K562 (cell line): Measurements from ENCODE around the gene GPR176. TPM values are rescaled to one million over a fixed set of nuclear protein-coding genes. Genes with fewer than 3 reads are reported as not detected.

ENCODE experiments used
- ATAC-seq: fragments of 200-7000 bp; cut with Tn5 transposase; 3 replicates; pipeline ENCODE4 v1.9.1; 2020; ENCODE audit warnings: moderate library complexity
- BruUV-seq: library from RNA; stranded (reverse); fragments of 400-500 nt; replicated peaks from 2 replicates; lab custom pipeline; 2021; lab: Mats Ljungman, UMichigan
- CTCF ChIA-PET: fragments of 300-600 bp; formaldehyde crosslinking; extraction: SDS; loops from one replicate; lab custom pipeline; 2021; ENCODE audit warnings: low intra/inter-chr PET ratio; lab: Yijun Ruan, JAX
- POLR2A ChIA-PET: fragments of 300-600, 350-650 bp; sonication (Branson Sonifier 250); formaldehyde crosslinking; extraction: SDS; loops from one replicate; lab custom pipeline; 2021; ENCODE audit warnings: antibody characterized with exemption, inconsistent platforms; lab: Yijun Ruan, JAX
- DNase-seq, 4 experiments: peaks; one replicate each; pipeline versions ENCODE4 v3.0.0 to v3.0.0-alpha.2; 2011 to 2018; ENCODE audit warnings: low spot score in 3 of 4, mixed read lengths in 3 of 4; ENCODE audit errors: extremely low read depth in 1 of 4
- FAIRE-seq: peaks from 2 replicates; lab custom pipeline; 2011; peaks lifted over from hg19 to GRCh38; lab: Jason Lieb, UNC
- H2AFZ ChIP-seq: 2 replicates; pipeline ENCODE4 v1.6.0; 2011; ENCODE audit warnings: low read depth, low read length, control low read depth, inconsistent platforms
- H3K27ac ChIP-seq: fragments of 200-600 bp; 3 replicates; pipeline ENCODE4 v1.8.0; 2011; ENCODE audit warnings: low read depth, mild to moderate bottlenecking, control low read depth, inconsistent platforms, low read length, moderate library complexity, mixed read lengths; ENCODE audit errors: extremely low read depth
- H3K27me3 ChIP-seq, 2 experiments: fragments of 300-600 bp in 1 of 2; 2 replicates in 1 of 2; 3 replicates in 1 of 2; pipeline versions ENCODE4 v1.6.0 to v1.8.0; 2011; ENCODE audit warnings: inconsistent platforms in 2 of 2, low read length in 2 of 2, mild to moderate bottlenecking in 1 of 2, mixed read lengths in 1 of 2, moderate library complexity in 1 of 2; ENCODE audit not compliant: control insufficient read depth in 2 of 2, insufficient read depth in 2 of 2
- H3K36me3 ChIP-seq: fragments of 300-600 bp; 3 replicates; pipeline ENCODE4 v1.8.0; 2011; ENCODE audit warnings: mild to moderate bottlenecking, low read length, inconsistent platforms; ENCODE audit not compliant: control insufficient read depth, insufficient read depth
- H3K4me1 ChIP-seq, 2 experiments: fragments of 200-600 bp in 1 of 2; replicated peaks in 1 of 2; 2 replicates in 1 of 2; 3 replicates in 1 of 2; pipeline versions ENCODE4 v1.5.1 to v1.8.0; 2011; ENCODE audit warnings: inconsistent platforms in 2 of 2, low read length in 2 of 2, mild to moderate bottlenecking in 1 of 2, mixed read lengths in 1 of 2, moderate library complexity in 1 of 2; ENCODE audit not compliant: control insufficient read depth in 2 of 2, insufficient read depth in 2 of 2
- H3K4me2 ChIP-seq: 2 replicates; pipeline ENCODE4 v1.6.1; 2011; ENCODE audit warnings: low read length, control low read depth, inconsistent platforms, mixed read lengths; ENCODE audit not compliant: insufficient read depth
- H3K4me3 ChIP-seq: fragments of 200-600 bp; sonication (generic), shearing (Covaris generic); 2 replicates; pipeline ENCODE4 v1.5.1; 2016; ENCODE audit warnings: control low read depth, inconsistent platforms
- H3K79me2 ChIP-seq: fragments of 200-600 bp; 3 replicates; pipeline ENCODE4 v1.8.0; 2011; ENCODE audit warnings: low read length, inconsistent platforms; ENCODE audit not compliant: control insufficient read depth, insufficient read depth
- H3K9ac ChIP-seq, 2 experiments: 2 replicates each; pipeline versions ENCODE4 v1.6.0 to v1.6.1; 2011; ENCODE audit warnings: low read depth in 2 of 2, low read length in 2 of 2, control low read depth in 1 of 2, inconsistent platforms in 1 of 2, mild to moderate bottlenecking in 1 of 2, mixed read lengths in 1 of 2; ENCODE audit not compliant: insufficient read depth in 1 of 2
- H3K9me1 ChIP-seq: one replicate; pipeline ENCODE4 v1.6.0; 2011; ENCODE audit warnings: inconsistent platforms, mild to moderate bottlenecking, low read length, moderate library complexity; ENCODE audit not compliant: control insufficient read depth, insufficient read depth
- H3K9me3 ChIP-seq: replicated peaks from 2 replicates; pipeline ENCODE4 v1.5.1; 2011; ENCODE audit warnings: low read depth, low read length, inconsistent platforms; ENCODE audit not compliant: control insufficient read depth, insufficient read depth
- H4K20me1 ChIP-seq: replicated peaks from 2 replicates; pipeline ENCODE4 v1.6.1; 2011; ENCODE audit warnings: low read length, inconsistent platforms, mixed read lengths; ENCODE audit not compliant: control insufficient read depth, insufficient read depth
- DIDO1 ChIP-seq: fragments of 450-650 bp; IDR thresholded peaks from 2 replicates; pipeline ENCODE4 v1.6.1; 2016; ENCODE audit warnings: low read depth, missing biosample characterization, missing genetic modification characterization
- EP400 ChIP-seq: fragments of 450-650 bp; IDR thresholded peaks from 2 replicates; pipeline ENCODE4 v1.6.1; 2017; ENCODE audit warnings: antibody characterized with exemption, mild to moderate bottlenecking, moderate library complexity
- HDAC2 ChIP-seq: fragments of 450-650 bp; IDR thresholded peaks from 2 replicates; pipeline ENCODE4 v1.6.1; 2016; ENCODE audit warnings: mild to moderate bottlenecking
- HNRNPK ChIP-seq: fragments of 200-400 bp; formaldehyde crosslinking; IDR thresholded peaks from one replicate; pipeline ENCODE4 v1.6.1; 2018; ENCODE audit warnings: mild to moderate bottlenecking, low read depth, low read length; ENCODE audit not compliant: poor library complexity, severe bottlenecking
- MECOM ChIP-seq: fragments of 250-450 bp; sonication (Bioruptor Pico); IDR thresholded peaks from 2 replicates; pipeline ENCODE4 v1.8.0; 2022; ENCODE audit warnings: inconsistent platforms
- NBN ChIP-seq: fragments of 450-650 bp; IDR thresholded peaks from 2 replicates; pipeline ENCODE4 v1.6.1; 2016; ENCODE audit warnings: low read depth, mild to moderate bottlenecking
- SMARCA5 ChIP-seq: fragments of 450-650 bp; IDR thresholded peaks from 2 replicates; pipeline ENCODE4 v1.6.1; 2016
- ZNF143 ChIP-seq: sonication (generic); formaldehyde crosslinking; IDR thresholded peaks from 2 replicates; pipeline ENCODE4 v1.9.0; 2022; ENCODE audit warnings: mild to moderate bottlenecking, missing genetic modification reagents
- ZNF197 ChIP-seq: fragments of 200-800 bp; sonication (Bioruptor generic); IDR thresholded peaks from 2 replicates; pipeline ENCODE4 v1.6.1; 2016; ENCODE audit warnings: low read depth, missing genetic modification characterization, missing compliant biosample characterization
- ZNF280B ChIP-seq: fragments of 250-450 bp; sonication (Bioruptor Pico); IDR thresholded peaks from 2 replicates; pipeline ENCODE4 v1.5.1; 2021; ENCODE audit warnings: mild to moderate bottlenecking
- WGBS: fragments of 100-300 bp; shearing (Covaris generic); methylation state at CpG from one replicate; pipeline ENCODE4 v1.1.6; 2016; ENCODE audit warnings: low coverage, mixed read lengths; ENCODE audit not compliant: insufficient coverage; ENCODE audit errors: missing lambda C conversion rate; 5-methylcytosine and 5-hydroxymethylcytosine counted together
- in situ Hi-C: fragments of 300-500 bp; cut with MboI; formaldehyde crosslinking; loops from 4 replicates; pipeline ENCODE4 v1.15.0; 2018; ENCODE audit warnings: inconsistent platforms, mixed read lengths
- intact Hi-C: fragments of 100-400 bp; cut with micrococcal nuclease; formaldehyde crosslinking; loops from 2 replicates; pipeline ENCODE4 v1.14.2; 2022
- polyA plus RNA-seq, 8 experiments: library from polyadenylated mRNA; depleted of rRNA in 4 of 8; stranded (reverse) in 5 of 8; unstranded in 3 of 8; fragments of >200 nt; fragmentation: Nextera tagmentation in 2 of 8; fragmentation: Illumina TruSeq in 1 of 8; extraction: Ambion mirVana in 2 of 8; extraction: Trizol in 1 of 8; gene quantifications; 2 replicates each; pipeline versions ENCODE4 v1.2.1 to v1.2.3, GENCODE V29; 2011 to 2014; ENCODE audit warnings: inconsistent platforms in 1 of 8, missing spikeins in 1 of 8
- total RNA-seq, 7 experiments: library from RNA; depleted of rRNA in 6 of 7; stranded (reverse); fragments of >200 nt in 6 of 7; fragmentation: Illumina TruSeq in 2 of 7; extraction: Trizol in 2 of 7; gene quantifications; 2 replicates each; pipeline versions ENCODE4 v1.2.1 to v1.2.3, GENCODE V29; 2011 to 2021; ENCODE audit warnings: low replicate concordance in 1 of 7
- TF ChIP-seq, protein P1 (sequence below): sonication (generic); formaldehyde crosslinking; IDR thresholded peaks from 2 replicates; pipeline ENCODE4 v1.8.0; 2022; ENCODE audit warnings: mild to moderate bottlenecking, missing genetic modification reagents
- TF ChIP-seq, protein P2 (sequence below): fragments of 450-650 bp; IDR thresholded peaks from 2 replicates; pipeline ENCODE4 v1.6.1; 2018; ENCODE audit not compliant: partially characterized antibody

Gene GPR176
- total and polyA plus RNA-seq, 9 of the 15 experiments (the other 6 are each of a cell fraction or from before 2014, with no cell fraction given), result 0.03 to 1.2 (median 0.76) TPM

GRCh38 chr15:39783244-39783820 is 136.7 kb downstream of the GPR176 start:
- TSS peak; percentile 82 for BruUV-seq
- Histone ChIP-seq H3K4me2 (peak overlapping the region; percentile 97), H3K36me3 (no peaks in the 10 kb centered on the region), H2AFZ (peak overlapping the region; percentile 99), H3K9ac (peak overlapping the region; percentile 84 to 87), H4K20me1 (no peaks in the 10 kb centered on the region), H3K4me3 (peak overlapping the region; percentile 78), H3K27me3 (no peaks in the 10 kb centered on the region), H3K27ac (peak overlapping the region; percentile 74), H3K4me1 (peaks cover 0 to 8% of the 10 kb centered on the region in 2 experiments; a peak in 3 of 5 replicates), H3K79me2 (peaks cover 13% of the 10 kb centered on the region), H3K9me3 (no peaks in the 10 kb centered on the region; the same call in 1 of the 2 replicates), H3K9me1 (no peaks in the 10 kb centered on the region)
- DNase-seq (no peak), ATAC-seq (no peak), FAIRE-seq (no peak)
- POLR2A ChIA-PET, result interaction anchor here (0.6 to 1.7 kb wide), 5 partner anchors 16 to 373 kb away, joined by 3 to 4 read pairs (median 3); no protein-coding TSS in a partner anchor
- CTCF ChIA-PET, result interaction anchor here (0.8 kb wide), 1 partner anchor 92 kb away, joined by 3 read pairs; no protein-coding TSS in a partner anchor
- intact Hi-C loops, result no loop called here
- WGBS, result under 1% methylated on average over 10 of the region's 10 CpGs
- in situ Hi-C loops, result loop anchor here (25.0 kb wide), 1 partner anchor 229 kb away; no protein-coding TSS in a partner anchor
- TF ChIP-seq, protein P1, sequence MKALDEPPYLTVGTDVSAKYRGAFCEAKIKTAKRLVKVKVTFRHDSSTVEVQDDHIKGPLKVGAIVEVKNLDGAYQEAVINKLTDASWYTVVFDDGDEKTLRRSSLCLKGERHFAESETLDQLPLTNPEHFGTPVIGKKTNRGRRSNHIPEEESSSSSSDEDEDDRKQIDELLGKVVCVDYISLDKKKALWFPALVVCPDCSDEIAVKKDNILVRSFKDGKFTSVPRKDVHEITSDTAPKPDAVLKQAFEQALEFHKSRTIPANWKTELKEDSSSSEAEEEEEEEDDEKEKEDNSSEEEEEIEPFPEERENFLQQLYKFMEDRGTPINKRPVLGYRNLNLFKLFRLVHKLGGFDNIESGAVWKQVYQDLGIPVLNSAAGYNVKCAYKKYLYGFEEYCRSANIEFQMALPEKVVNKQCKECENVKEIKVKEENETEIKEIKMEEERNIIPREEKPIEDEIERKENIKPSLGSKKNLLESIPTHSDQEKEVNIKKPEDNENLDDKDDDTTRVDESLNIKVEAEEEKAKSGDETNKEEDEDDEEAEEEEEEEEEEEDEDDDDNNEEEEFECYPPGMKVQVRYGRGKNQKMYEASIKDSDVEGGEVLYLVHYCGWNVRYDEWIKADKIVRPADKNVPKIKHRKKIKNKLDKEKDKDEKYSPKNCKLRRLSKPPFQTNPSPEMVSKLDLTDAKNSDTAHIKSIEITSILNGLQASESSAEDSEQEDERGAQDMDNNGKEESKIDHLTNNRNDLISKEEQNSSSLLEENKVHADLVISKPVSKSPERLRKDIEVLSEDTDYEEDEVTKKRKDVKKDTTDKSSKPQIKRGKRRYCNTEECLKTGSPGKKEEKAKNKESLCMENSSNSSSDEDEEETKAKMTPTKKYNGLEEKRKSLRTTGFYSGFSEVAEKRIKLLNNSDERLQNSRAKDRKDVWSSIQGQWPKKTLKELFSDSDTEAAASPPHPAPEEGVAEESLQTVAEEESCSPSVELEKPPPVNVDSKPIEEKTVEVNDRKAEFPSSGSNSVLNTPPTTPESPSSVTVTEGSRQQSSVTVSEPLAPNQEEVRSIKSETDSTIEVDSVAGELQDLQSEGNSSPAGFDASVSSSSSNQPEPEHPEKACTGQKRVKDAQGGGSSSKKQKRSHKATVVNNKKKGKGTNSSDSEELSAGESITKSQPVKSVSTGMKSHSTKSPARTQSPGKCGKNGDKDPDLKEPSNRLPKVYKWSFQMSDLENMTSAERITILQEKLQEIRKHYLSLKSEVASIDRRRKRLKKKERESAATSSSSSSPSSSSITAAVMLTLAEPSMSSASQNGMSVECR (CRISPR knock-in tag), result no peak
- TF ChIP-seq ZNF143 (CRISPR knock-in tag) (no peak), SMARCA5 (0 out of 2 replicates have a peak, but pooled peaks have one; percentile 11), ZNF280B (CRISPR knock-in tag) (no peak), NBN (0 out of 2 replicates have a peak, but pooled peaks have one; percentile 20), HNRNPK (no peak), HDAC2 (no peak), DIDO1 (no peak), MECOM (CRISPR knock-in tag) (0 out of 2 replicates have a peak, but pooled peaks have one; percentile 1), EP400 (0 out of 2 replicates have a peak, but pooled peaks have one; percentile 7), ZNF197 (CRISPR knock-in tag) (no peak)
- TF ChIP-seq, protein P2, sequence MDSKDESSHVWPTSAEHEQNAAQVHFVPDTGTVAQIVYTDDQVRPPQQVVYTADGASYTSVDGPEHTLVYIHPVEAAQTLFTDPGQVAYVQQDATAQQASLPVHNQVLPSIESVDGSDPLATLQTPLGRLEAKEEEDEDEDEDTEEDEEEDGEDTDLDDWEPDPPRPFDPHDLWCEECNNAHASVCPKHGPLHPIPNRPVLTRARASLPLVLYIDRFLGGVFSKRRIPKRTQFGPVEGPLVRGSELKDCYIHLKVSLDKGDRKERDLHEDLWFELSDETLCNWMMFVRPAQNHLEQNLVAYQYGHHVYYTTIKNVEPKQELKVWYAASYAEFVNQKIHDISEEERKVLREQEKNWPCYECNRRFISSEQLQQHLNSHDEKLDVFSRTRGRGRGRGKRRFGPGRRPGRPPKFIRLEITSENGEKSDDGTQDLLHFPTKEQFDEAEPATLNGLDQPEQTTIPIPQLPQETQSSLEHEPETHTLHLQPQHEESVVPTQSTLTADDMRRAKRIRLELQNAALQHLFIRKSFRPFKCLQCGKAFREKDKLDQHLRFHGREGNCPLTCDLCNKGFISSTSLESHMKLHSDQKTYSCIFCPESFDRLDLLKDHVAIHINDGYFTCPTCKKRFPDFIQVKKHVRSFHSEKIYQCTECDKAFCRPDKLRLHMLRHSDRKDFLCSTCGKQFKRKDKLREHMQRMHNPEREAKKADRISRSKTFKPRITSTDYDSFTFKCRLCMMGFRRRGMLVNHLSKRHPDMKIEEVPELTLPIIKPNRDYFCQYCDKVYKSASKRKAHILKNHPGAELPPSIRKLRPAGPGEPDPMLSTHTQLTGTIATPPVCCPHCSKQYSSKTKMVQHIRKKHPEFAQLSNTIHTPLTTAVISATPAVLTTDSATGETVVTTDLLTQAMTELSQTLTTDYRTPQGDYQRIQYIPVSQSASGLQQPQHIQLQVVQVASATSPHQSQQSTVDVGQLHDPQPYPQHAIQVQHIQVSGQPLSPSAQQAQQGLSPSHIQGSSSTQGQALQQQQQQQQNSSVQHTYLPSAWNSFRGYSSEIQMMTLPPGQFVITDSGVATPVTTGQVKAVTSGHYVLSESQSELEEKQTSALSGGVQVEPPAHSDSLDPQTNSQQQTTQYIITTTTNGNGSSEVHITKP, result peak; percentile 21
